Urinary bladder (tissue), 4 donors: ENCODE data around the gene RNF8. TPM values are rescaled to one million over a fixed set of nuclear protein-coding genes. Genes with fewer than 3 reads are reported as not detected.
A peak's percentile ranks its signal among the peaks of the same experiment; 100 is the strongest.
"Not testable (repeated sequence)": the region's sequence is repeated elsewhere in the genome, so short reads cannot be mapped to it uniquely, and the experiment has no call there.

Source experiments
- DNase-seq: peaks from one replicate; pipeline ENCODE4 v3.0.0-alpha.2; 2015; ENCODE audit errors: extremely low spot score
- H3K27ac ChIP-seq: one replicate; pipeline ENCODE4 v1.5.1; 2013; ENCODE audit warnings: low read depth, mild to moderate bottlenecking, moderate library complexity
- H3K36me3 ChIP-seq: one replicate; pipeline ENCODE4 v1.6.1; 2013; ENCODE audit warnings: mild to moderate bottlenecking, moderate library complexity; ENCODE audit not compliant: insufficient read depth
- H3K4me1 ChIP-seq: one replicate; pipeline ENCODE4 v1.6.1; 2013; ENCODE audit warnings: mild to moderate bottlenecking, moderate library complexity; ENCODE audit not compliant: insufficient read depth
- H3K4me3 ChIP-seq: one replicate; pipeline ENCODE4 v1.5.1; 2013; ENCODE audit warnings: low read depth, low read length
- WGBS: extraction: QIAGEN DNeasy Blood & Tissue Kit; methylation state at CpG from one replicate; pipeline ENCODE4 v1.1.7; 2013; 5-methylcytosine and 5-hydroxymethylcytosine counted together
- polyA plus RNA-seq: library from polyadenylated mRNA; stranded (reverse); fragments of 200-250 nt; gene quantifications from one replicate; pipeline ENCODE4 v1.2.3, GENCODE V29; 2013
- small RNA-seq: library from RNA; depleted of rRNA; stranded (forward); fragments of <200 nt; gene quantifications from one replicate; pipeline ENCODE3, GENCODE V24; 2014
- total RNA-seq: library from RNA; depleted of rRNA; stranded (reverse); fragments of >200 nt; gene quantifications from one replicate; pipeline ENCODE4 v1.2.3, GENCODE V29; 2014
- donor health status: healthy with polysubstance abuse.
- donor health status: healthy.

Gene RNF8
- total and polyA plus RNA-seq, 2 donors = 13.9 to 21.7 TPM

DNA sequence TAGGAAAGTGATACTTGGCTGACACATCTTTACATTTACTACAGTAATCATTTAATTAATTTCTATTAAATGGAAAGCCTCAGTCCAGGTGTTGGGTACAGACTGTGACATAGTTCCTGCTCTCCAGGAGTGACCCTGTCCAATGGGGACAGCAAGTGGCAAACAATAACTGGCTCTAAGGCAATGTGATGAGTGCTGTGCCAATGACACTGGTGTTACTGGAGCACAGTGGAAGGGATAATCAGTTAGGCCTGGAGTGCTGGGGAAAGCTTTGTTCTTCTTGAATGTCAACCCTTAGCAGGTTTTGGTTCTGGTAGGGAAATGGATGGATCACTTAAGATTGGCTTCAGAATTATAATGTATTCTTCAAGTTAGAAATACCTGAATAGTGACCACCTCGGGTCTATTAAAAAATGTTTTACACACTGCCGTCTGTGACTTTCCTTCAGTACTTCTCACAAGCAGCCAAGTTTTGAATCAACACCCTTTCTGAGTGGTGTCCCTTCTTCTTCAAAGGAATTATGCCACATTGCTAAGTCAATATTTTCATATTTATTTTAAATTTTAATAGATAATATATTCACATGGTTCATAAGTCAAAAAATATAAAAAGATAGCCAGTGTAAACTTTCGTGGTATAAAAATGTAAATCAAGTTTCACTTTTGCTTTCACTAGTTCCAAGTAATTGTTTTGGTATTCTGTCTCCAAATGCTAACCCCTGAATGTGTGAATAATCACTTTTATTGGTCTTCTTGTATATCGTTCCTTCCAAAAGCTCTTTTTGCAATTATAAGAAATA lies 88.8 kb downstream of the RNF8 start:
- no peak for DNase-seq
- 54% methylated on average over 4 of the region's 4 CpGs for WGBS
- Histone ChIP-seq H3K27ac (no peak overlapping the region), H3K4me3 (peak overlapping the region; percentile 6), H3K36me3 (peaks cover 2% of the 10 kb centered on the region), H3K4me1 (no peaks in the 10 kb centered on the region)

DNA sequence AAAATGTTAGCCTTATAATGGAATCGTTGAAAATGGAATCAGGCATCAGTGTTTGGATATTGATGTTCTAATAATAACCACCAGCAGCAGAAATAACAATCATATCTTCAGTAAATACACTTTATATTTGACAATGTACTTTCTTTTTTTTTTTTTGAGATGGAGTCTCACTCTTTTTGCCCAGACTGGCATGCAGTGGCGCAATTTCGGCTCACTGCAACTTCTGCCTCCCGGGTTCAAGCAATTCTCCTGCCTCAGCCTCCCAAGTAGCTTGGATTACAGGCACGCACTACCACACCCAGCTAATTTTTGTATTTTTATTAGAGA lies 89.4 kb downstream of the RNF8 start:
- not testable (repeated sequence) for H3K4me3 ChIP-seq, H3K27ac ChIP-seq, H3K36me3 ChIP-seq, DNase-seq, H3K4me1 ChIP-seq
- WGBS = 93% methylated on average over 5 of the region's 5 CpGs

Small RNA genes lying within 50 kb of the gene (small RNA-seq; reads per million reads assigned to genes)
- gene RN7SL273P = not detected

Other genes starting within 250 kb of the RNF8 start
- gene PIM1, start 183.8 kb upstream of the RNF8 start, total RNA-seq = 25.7 TPM
- gene PIM1, start 183.8 kb upstream of the RNF8 start, polyA plus RNA-seq = 55.8 TPM
- gene TBC1D22B, start 96.2 kb upstream of the RNF8 start, total RNA-seq = 5.7 TPM
- 6.4 TPM for gene TBC1D22B, start 96.2 kb upstream of the RNF8 start, polyA plus RNA-seq
- gene TMEM217, start 95.8 kb upstream of the RNF8 start, total RNA-seq = 3.4 TPM
- gene TMEM217, start 95.8 kb upstream of the RNF8 start, polyA plus RNA-seq = 0.24 TPM
- gene CMTR1, start 79.2 kb downstream of the RNF8 start, total RNA-seq = 32.3 TPM
- gene CMTR1, start 79.2 kb downstream of the RNF8 start, polyA plus RNA-seq = 26.0 TPM
- 10.4 TPM for gene CCDC167, start 145.9 kb downstream of the RNF8 start, total RNA-seq
- gene CCDC167, start 145.9 kb downstream of the RNF8 start, polyA plus RNA-seq = 25.7 TPM